Nucleus accumbens (tissue), 56 donors: Measurements from ENCODE around the gene DIAPH3.

Source experiments
- DNase-seq, 56 donors: peaks; one replicate each; lab custom pipeline; 2025; lab: John Stamatoyannopoulos, UW

Gene DIAPH3

GRCh38 chr13:59689057-59689456, 474.7 kb downstream of the DIAPH3 start:
- no peak for DNase-seq

DNA sequence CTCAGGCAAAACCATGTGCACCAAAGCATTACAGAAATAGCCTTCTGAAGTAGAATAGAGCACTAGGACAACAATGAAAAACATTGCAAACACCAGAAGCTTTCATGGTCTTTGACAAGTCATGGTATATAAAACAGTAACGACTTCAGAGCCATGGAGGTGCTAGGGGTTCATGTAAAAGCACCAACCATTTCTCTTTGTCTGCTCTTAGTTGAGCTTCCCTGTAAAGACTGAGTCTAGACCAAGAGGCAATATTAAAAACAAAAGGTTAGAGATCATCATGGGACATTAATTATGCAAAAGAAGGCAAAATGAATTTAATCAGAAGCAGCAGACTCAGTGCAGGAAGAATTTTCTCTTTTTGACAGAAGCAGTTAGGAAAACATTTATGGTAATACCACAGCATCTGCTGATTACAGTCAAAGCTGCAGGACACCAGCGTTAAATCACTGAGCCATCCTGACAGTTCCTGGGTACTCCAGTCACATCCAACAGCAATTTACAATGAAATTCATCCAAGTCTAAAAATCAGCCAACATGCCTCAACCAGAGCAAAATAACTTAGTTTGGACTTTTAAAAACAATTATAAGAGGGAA, 476.8 kb downstream of the DIAPH3 start:
- DNase-seq = no peak

GRCh38 chr13:59684105-59684504, 479.6 kb downstream of the DIAPH3 start:
- no peak for DNase-seq

DNA sequence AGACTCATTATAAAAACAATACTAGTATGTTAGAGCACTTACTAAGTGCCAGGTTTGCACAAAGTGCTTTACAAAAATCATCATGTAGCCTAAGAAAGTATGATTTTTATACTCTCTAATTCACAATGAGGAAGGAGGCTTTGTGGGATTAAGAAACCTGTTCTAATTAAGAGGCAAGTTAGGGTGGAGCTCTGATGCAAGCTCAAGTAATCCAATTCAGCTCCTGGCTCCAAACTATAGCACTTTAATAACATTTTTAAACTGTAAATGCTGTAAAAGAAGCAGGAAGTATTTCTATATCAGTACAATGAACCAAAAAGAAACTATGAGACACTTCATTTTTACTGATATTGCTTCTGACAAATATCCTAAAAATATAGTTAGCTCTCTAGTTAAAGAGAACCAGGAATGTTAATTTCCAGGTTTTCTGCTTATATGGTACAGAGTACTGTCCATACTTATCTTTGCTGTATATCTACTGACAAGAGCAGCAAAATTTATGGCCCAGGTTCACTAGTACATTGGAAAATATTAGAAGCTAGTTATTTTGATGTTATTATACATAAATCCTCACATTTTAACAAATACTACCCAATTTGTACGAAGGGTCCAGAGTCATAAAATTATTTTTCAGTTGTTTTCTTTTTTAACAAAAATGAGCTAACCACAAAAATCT, 482.0 kb downstream of the DIAPH3 start:
- no peak for DNase-seq

DNA sequence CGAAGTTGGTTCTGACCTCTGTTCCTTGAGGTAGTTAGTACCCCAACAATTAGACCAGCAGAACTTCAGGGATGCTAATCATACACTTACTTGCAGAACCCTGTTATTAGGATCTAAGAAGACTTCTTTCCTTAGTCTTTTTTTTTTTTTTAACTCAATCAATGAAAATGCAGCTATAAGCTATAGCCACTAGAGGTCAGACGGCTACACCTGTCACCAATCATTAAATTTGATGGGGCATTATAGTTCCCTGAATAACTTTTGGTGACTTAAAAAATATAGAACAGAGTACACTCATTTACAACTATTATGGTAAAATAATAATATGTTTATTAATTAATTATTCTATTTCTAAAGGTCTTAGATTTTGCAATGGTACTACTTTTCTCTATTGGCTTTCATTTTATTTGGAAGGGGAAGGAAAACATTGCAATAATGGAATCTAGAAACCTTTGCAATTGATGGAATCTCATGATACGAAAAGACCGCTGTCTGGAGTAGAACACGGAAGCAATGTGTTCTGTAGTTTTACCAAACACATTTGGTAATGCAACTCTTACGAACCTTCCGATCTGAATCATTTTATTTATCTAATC, 483.2 kb downstream of the DIAPH3 start:
- DNase-seq = no peak

DNA sequence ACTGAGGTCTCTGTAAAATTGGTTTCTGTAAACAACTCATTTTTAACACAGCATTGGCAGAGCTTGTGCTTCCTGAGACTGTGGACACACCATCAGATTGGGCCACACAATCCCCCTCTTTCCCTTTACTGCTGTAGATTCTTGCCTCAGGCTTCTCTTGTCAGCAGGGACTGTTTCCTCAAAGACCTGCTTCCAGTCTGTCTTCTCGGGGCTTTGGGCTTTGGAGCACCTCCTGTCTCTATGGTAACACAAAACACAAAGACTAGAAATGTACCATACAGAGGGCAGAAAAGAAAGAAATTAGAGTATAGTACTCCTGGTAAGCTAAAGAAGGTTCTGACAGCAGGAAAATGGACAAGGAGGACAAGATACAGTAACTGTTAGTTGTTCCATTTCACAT, 484.5 kb downstream of the DIAPH3 start:
- no peak for DNase-seq

DNA sequence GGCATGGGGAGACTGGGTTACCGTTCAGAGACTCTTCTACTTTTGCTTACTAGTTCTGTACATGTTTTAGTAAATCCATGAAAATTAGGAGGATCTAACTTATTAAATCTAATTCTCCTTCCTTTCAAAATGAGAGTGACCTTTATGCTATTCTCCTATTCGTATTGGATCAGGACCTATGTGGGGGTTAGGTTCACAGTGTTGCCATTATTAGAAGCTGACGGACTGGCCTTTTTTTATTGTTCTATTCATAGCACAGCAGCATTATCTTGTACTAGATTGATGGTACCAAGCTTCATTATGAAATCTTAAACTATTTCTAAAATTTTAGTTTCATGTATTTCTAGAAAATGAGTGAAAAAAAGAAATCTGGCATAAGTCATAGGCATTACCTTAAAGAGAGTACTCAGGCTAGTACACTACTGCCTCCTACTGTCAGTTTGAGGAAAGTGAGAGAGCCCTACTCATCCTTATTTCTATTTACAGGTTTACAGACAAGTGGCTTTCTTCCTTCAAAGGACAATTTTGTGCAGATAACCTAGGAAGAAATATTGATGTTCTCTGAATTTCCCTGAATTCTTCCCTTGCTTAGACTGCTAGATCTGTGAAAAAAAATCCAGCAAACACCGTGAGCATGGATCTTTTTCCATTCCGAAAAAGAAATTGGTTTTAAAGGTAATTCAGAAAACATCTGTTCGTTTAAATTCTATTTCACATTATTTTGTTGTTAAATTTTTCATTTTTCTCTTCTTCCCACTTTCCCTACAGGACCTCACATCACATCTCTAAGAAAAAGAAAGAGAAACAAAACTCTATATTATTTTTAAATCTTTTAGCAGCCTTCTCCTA, 485.5 kb downstream of the DIAPH3 start:
- peak in 1 of 56 donors; percentile 7 for DNase-seq

- DNase-seq = no peak
Observed at GRCh38 chr13:59677430-59677829, 486.3 kb downstream of the DIAPH3 start.

- no peak for DNase-seq
Observed at GRCh38 chr13:59674616-59675015, 489.1 kb downstream of the DIAPH3 start.

- DNase-seq = no peak
Observed at GRCh38 chr13:59673286-59673685, 490.4 kb downstream of the DIAPH3 start.

DNA sequence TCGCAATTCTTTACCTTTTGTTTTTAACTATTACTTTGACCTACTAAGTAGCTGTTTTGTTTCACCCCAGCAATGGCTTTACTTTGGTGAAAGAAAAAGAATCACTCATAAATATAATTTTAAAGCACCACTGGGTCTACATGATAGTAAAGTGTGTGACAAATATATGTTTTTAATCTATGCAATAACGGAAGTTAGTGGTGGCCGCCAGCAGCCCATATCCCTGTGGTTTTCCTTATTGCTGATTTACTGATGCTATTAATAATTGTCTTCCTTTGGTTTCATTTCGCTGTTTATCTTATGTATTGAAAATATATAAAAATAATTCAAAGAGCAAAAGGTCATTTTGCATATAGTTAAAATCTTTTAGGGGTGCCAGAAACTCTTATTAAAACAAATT, 491.3 kb downstream of the DIAPH3 start:
- no peak for DNase-seq

DNA sequence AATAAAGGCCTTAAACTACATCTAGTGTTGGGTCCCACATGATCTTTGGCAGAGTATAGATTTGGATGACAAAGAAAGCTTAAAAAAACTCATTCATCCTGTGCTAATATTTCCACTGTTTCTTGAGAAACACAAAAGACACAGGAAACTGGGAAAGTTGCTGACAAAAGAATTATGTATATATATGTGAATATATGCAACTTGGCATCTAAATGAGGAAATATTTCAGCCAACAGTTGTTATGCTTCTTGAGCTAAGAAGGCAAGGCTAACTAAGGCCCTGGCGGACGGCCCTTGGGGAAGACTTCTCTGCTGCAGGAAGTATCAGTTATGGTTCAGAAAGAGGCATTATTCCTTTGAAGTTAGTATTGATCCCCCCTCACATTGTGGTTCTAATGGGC, 491.8 kb downstream of the DIAPH3 start:
- no peak for DNase-seq

DNA sequence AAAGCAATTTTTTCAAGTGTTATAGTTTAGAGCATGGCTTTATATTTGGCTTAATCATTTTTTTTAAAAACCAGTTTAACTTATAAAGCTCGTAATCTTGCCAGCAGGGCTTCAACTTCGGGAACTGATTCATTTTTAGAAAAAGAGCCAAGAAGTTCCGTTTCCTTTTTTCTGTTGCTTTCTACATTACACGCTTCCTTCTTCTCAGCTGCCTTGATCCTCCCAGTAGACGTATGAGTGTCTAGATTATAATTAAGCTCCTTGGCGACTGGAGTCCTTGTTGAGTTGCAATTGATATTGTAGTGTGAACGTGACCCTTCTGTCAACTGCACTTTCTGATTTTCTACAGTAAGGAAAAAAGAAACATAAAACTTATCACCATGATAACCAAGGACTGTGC, 497.2 kb downstream of the DIAPH3 start:
- DNase-seq = no peak

DNA sequence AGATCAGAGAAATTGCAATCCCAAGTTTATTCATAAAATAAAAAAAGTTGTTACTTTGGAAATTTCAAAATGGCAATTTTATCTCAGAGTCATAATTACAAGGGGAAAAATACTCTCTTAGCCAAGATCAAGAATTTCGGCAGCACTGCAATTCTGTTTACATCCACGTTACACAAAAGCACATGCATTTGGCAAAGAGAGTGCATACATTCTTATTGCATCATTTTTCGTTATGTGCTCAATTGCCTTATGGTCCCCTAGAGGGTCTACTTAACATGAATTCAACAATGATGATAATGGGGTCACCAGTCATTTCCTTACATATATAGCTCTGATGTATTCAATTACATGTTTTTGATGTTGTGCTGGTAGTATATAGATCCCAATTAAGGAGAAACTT, 498.0 kb downstream of the DIAPH3 start:
- DNase-seq = no peak

- DNase-seq = no peak
Observed at GRCh38 chr13:59665184-59665583, 498.5 kb downstream of the DIAPH3 start.

DNA sequence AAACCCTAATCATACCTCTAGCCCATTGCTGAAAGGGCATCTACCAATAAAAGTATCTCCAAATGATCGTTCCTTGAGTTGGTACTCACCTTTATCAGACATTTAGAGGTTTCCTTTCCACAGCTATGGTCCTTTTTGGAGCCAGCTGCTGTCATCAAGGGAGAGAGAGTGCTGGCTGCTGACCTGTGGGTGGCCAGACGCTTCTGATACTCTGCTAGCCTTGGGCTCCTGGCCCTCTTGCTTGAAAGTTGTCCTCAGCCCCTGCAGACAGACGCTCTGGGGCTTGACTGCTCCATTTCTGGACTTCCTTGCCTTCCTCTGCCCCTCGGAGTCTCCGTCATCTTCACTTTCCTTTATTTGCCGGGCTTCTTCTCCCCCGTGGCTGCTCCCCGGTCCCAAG, 499.1 kb downstream of the DIAPH3 start:
- DNase-seq = no peak

GRCh38 chr13:59663707-59664106, 500.0 kb downstream of the DIAPH3 start:
- DNase-seq = no peak

DNA sequence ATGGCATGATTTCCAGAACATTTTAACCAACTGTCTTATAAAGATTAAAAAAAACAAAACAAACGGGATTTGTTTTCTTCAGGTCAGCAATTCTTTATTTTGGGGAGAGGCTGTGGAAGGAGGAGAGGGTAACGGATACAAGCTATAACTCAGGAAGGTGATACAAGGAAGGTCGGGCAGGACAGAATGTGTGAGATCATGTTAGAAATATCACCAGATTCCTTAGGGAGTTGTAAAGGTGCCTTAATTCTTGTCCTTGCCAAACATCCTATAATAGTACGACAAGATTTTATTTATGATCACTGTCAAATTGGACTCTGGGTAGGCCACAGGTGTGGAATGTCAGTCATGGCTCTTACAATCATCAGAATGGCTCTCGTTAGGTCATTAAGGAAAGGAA, 503.1 kb downstream of the DIAPH3 start:
- DNase-seq = no peak

DNA sequence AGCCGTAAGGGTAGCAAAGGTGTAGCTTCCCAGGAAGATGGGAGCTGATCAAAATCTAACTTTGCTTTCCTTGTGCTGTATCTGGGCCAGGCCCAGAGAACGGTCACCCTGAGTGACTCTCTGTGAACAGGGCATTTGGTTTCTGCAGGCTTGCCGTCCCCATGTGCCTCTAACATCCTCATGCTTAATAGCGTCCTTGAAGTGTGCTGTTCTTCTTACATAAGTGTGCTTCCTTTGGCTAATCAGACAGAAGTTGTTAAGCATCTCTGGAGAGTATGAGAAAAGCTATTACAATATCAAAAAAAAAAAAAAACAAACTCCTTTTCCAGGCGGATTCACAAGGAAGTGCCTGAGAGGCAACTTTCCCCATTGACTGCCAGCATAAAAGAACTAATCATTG, 503.7 kb downstream of the DIAPH3 start:
- no peak for DNase-seq

DNA sequence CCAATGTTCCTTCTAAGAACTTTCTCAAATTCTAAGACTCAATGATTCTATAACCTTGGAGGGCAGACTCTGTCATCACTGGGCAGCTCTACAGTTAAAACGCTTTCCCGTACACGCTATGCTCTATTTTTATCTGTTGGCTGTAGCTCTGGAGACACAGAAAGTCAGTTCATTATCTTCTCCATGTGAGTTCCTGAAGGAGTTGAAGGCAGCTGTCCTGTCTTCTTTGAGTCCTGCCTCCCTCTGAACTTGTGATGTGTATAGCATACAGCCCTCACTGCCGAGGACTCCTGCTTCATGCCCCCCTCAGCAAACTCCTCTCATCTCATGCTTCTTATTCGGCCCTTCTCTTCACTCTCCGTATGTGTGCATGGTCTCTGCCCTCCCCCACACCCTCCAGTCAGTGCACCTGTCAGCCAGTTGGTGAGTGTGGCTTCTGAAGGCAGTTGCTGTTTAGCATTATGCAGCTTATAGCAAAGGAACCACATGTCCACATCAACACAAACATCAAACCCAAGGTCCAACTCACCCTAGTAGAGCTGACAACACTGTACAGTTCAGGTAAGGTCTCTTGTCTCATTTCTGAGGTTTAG, 504.9 kb downstream of the DIAPH3 start:
- no peak for DNase-seq
